BLaER1 treated with 17β-estradiol and CSF1 and Interleukin-3, amounts not matched to agents 10 nM and 100 nM (cell line): ENCODE measurements around the gene TEX19.

ENCODE experiments used
- H3K27ac ChIP-seq, 11 experiments: shearing (Covaris generic); formaldehyde crosslinking; 2 replicates each; pipeline ENCODE4 v1.8.1; 2022
- H3K27me3 ChIP-seq, 11 experiments: shearing (Covaris generic); formaldehyde crosslinking; 2 replicates each; pipeline ENCODE4 v1.8.1; 2022
- H3K36me3 ChIP-seq, 11 experiments: shearing (Covaris generic); formaldehyde crosslinking; 2 replicates each; pipeline ENCODE4 v1.8.1; 2022
- H3K4me1 ChIP-seq, 10 experiments: shearing (Covaris generic); formaldehyde crosslinking; 2 replicates each; pipeline ENCODE4 v1.8.1; 2022
- H3K4me2 ChIP-seq, 11 experiments: shearing (Covaris generic); formaldehyde crosslinking; 2 replicates each; pipeline ENCODE4 v1.8.1; 2022
- H3K4me3 ChIP-seq, 10 experiments: shearing (Covaris generic); formaldehyde crosslinking; 2 replicates each; pipeline ENCODE4 v1.8.1; 2022
- H3K9ac ChIP-seq, 11 experiments: shearing (Covaris generic); formaldehyde crosslinking; 2 replicates each; pipeline ENCODE4 v1.8.1; 2022
- H3K9me3 ChIP-seq, 11 experiments: shearing (Covaris generic); formaldehyde crosslinking; replicated peaks in 1 of 11; 2 replicates each; pipeline ENCODE4 v1.8.1; 2022
- H4K20me1 ChIP-seq, 11 experiments: shearing (Covaris generic); formaldehyde crosslinking; 2 replicates each; pipeline ENCODE4 v1.8.1; 2022
- Cebpa-rat ChIP-seq, 11 experiments: shearing (Covaris generic); IDR thresholded peaks; 2 replicates each; pipeline ENCODE4 v1.8.1; 2022

The TEX19 gene

DNA sequence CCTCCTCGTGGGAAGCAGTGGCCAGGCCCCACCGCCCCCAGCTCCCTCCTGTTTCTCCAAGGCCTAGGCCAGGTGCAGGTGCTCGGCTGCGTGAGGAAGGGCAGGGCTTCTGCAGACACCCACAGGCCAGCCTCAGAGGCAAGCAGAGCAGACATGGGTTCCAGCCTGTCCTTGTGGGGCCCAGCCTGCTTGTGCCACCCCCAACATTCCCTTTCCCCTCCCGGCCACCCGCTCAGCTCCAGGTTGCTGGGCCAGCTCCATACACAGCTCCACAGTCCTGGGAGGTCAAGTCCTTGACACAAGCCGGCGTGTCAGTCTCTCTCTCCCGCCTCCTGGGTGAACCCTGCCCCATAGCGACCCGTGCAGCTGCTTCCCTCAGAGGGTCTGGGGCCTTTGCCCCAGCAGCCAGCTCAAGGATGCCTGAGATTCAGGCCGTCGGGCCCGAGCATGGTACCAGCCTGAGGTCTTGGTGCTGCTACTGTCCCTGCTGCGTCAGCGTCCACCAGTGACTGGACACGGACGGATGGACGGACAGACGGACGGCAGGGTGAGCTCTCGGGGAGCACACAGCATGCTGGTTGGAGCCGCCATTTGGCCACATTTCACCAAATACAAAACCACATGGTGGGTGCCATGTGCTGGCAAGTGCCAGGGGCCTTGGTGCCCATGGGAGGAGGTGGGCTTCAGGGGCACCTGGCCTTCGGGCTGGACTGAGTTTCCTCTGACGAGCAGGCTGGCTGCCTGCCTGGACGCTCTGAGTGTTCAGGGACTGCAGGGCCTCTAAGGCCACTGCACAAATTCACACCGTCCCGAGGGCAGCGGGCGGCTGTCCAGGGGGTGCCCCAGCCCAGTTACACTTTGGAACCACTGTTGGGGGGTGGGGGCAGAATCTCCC is 33.5 kb upstream of the TEX19 start:
- Histone ChIP-seq H3K9me3 (no peaks in the 10 kb centered on the region), H3K4me2 (peak overlapping the region; percentile 19 to 77 (median 64); a peak in 20 of 22 replicates), H3K36me3 (no peaks in the 10 kb centered on the region)

GRCh38 chr17:82327289-82327688 is 31.8 kb upstream of the TEX19 start:
- Histone ChIP-seq H3K27me3 (peaks cover 28 to 67% (median 36%) of the 10 kb centered on the region in 11 experiments), H3K9ac (no peak overlapping the region), H3K4me2 (peak overlapping the region in 2 of 11 experiments; percentile 0 to 15; a peak in 2 of 22 replicates), H3K36me3 (no peaks in the 10 kb centered on the region), H4K20me1 (peaks cover 7 to 48% (median 17%) of the 10 kb centered on the region in 11 experiments; a peak in 15 of 22 replicates), H3K27ac (no peak overlapping the region), H3K4me3 (no peak overlapping the region), H3K4me1 (peaks cover 23 to 82% (median 65%) of the 10 kb centered on the region in 10 experiments), H3K9me3 (no peaks in the 10 kb centered on the region)
- TF ChIP-seq Cebpa-rat (IDR thresholded peaks at IDR 0.05) = no peak

More for the DNA sequence above, 33.5 kb upstream of the TEX19 start:
- Histone ChIP-seq H3K4me3 (no peak overlapping the region), H4K20me1 (peaks cover 0 to 44% (median 12%) of the 10 kb centered on the region in 11 experiments; a peak in 14 of 22 replicates), H3K4me1 (peaks cover 16 to 75% (median 50%) of the 10 kb centered on the region in 10 experiments; a peak in 19 of 20 replicates), H3K9ac (peak overlapping the region in 2 of 11 experiments; percentile 23 to 31; a peak in 2 of 22 replicates), H3K27ac (no peak overlapping the region), H3K27me3 (peaks cover 21 to 61% (median 35%) of the 10 kb centered on the region in 11 experiments)
- TF ChIP-seq Cebpa-rat (IDR thresholded peaks at IDR 0.05) = no peak

DNA sequence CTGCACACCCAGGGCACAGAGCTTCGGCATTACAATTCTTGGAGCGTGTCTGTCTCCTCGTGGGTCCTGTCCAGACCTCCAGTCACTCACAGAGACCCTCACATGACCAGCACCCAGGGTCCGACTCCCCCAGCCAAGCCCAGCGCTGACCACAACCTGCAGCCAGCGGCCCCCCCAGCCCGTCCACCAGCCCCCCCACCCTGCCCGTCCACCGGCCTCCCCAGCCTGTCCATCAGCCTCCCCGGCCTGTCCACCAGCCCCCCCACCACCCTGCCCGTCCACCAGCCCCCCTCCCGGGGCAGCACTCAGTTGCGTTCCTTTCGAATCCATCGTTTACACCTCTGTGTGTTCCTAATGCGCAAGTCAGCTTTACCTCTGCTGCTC is 31.3 kb upstream of the TEX19 start:
- no peak overlapping the region for H3K4me3 ChIP-seq
- H3K9me3 ChIP-seq = no peaks in the 10 kb centered on the region
- H4K20me1 ChIP-seq = peaks cover 12 to 53% (median 21%) of the 10 kb centered on the region in 11 experiments; a peak in 15 of 22 replicates
- H3K4me1 ChIP-seq = peaks cover 28 to 86% (median 69%) of the 10 kb centered on the region in 10 experiments
- H3K9ac ChIP-seq = no peak overlapping the region
- H3K27me3 ChIP-seq = peaks cover 30 to 70% (median 39%) of the 10 kb centered on the region in 11 experiments
- H3K27ac ChIP-seq = no peak overlapping the region
- H3K4me2 ChIP-seq = peak overlapping the region in 2 of 11 experiments; percentile 0 to 89; a peak in 1 of 22 replicates
- no peaks in the 10 kb centered on the region for H3K36me3 ChIP-seq
- no peak for TF ChIP-seq Cebpa-rat (IDR thresholded peaks at IDR 0.05)

DNA sequence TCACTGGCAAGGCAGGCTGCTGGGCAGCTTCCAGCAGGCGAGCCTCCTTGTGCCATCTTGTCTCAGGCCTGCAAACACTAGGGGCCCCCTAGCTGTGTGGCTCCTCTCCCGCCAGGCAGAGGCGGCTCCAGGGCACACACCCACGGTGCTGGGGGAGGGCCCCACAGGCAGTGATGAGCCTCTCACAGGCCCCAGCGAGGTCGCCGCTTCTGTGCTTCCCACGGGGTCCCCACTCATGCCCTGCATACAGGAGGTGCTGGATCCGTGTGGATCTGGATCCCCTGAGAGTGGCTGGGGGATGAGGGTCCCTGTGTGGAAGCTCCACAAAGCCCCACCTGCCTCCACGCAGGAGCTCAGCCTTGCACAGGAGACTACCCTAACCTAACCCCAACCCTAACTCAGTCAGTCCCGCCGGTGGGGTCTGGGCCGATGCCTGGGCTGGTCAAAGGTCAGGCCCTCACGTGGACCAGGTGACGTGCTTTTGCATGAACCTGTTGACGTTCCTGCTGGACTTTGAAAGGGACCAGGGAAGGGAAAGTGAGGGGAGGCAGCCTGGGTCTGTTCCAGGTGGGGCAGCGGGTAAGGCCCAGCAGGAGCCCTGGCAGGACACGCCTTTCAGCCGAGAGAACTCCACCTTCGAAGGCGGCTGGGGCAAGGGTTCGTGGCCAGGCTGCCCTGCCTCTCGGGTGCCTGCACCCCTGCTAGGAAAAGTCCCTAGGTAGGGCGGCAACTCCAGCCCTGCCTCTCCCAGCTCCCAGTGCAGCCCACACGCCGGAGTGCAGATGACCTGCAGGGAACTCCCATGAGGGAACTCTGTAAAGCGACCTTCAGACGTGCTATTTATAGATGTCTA is 30.7 kb upstream of the TEX19 start:
- Histone ChIP-seq H3K9ac (no peak overlapping the region), H3K4me1 (peaks cover 34 to 92% (median 76%) of the 10 kb centered on the region in 10 experiments), H3K9me3 (no peaks in the 10 kb centered on the region), H3K36me3 (no peaks in the 10 kb centered on the region), H3K4me2 (peak overlapping the region in 9 of 11 experiments; percentile 10 to 95 (median 81); a peak in 14 of 22 replicates), H4K20me1 (peaks cover 17 to 59% (median 27%) of the 10 kb centered on the region in 11 experiments; a peak in 15 of 22 replicates), H3K27ac (no peak overlapping the region), H3K4me3 (no peak overlapping the region), H3K27me3 (peaks cover 35 to 71% (median 44%) of the 10 kb centered on the region in 11 experiments)
- no peak for TF ChIP-seq Cebpa-rat (IDR thresholded peaks at IDR 0.05)

GRCh38 chr17:82328994-82329507 is 30.0 kb upstream of the TEX19 start:
- Histone ChIP-seq H3K4me3 (no peak overlapping the region), H3K27me3 (peaks cover 41 to 76% (median 48%) of the 10 kb centered on the region in 11 experiments), H3K4me2 (peak overlapping the region in 8 of 11 experiments; percentile 19 to 95 (median 84); a peak in 14 of 22 replicates), H3K9ac (no peak overlapping the region), H3K27ac (no peak overlapping the region), H3K36me3 (no peaks in the 10 kb centered on the region), H3K4me1 (peaks cover 35 to 92% (median 77%) of the 10 kb centered on the region in 10 experiments), H4K20me1 (peaks cover 18 to 59% (median 27%) of the 10 kb centered on the region in 11 experiments; a peak in 16 of 22 replicates), H3K9me3 (no peaks in the 10 kb centered on the region)
- TF ChIP-seq Cebpa-rat (IDR thresholded peaks at IDR 0.05) = no peak

- Histone ChIP-seq H3K4me1 (peaks cover 39 to 92% (median 79%) of the 10 kb centered on the region in 10 experiments), H3K27ac (no peak overlapping the region), H3K4me3 (no peak overlapping the region; a peak in 2 of 20 replicates), H3K27me3 (peaks cover 48 to 78% (median 56%) of the 10 kb centered on the region in 11 experiments), H3K36me3 (no peaks in the 10 kb centered on the region), H3K9ac (peak overlapping the region in 4 of 11 experiments; percentile 29 to 51 (median 30); a peak in 3 of 22 replicates), H3K9me3 (no peaks in the 10 kb centered on the region), H3K4me2 (peak overlapping the region; percentile 51 to 95 (median 81)), H4K20me1 (peaks cover 23 to 59% (median 34%) of the 10 kb centered on the region in 11 experiments; a peak in 16 of 22 replicates)
- TF ChIP-seq Cebpa-rat (IDR thresholded peaks at IDR 0.05) = no peak
Measured at GRCh38 chr17:82329683-82330321, 29.2 kb upstream of the TEX19 start.

DNA sequence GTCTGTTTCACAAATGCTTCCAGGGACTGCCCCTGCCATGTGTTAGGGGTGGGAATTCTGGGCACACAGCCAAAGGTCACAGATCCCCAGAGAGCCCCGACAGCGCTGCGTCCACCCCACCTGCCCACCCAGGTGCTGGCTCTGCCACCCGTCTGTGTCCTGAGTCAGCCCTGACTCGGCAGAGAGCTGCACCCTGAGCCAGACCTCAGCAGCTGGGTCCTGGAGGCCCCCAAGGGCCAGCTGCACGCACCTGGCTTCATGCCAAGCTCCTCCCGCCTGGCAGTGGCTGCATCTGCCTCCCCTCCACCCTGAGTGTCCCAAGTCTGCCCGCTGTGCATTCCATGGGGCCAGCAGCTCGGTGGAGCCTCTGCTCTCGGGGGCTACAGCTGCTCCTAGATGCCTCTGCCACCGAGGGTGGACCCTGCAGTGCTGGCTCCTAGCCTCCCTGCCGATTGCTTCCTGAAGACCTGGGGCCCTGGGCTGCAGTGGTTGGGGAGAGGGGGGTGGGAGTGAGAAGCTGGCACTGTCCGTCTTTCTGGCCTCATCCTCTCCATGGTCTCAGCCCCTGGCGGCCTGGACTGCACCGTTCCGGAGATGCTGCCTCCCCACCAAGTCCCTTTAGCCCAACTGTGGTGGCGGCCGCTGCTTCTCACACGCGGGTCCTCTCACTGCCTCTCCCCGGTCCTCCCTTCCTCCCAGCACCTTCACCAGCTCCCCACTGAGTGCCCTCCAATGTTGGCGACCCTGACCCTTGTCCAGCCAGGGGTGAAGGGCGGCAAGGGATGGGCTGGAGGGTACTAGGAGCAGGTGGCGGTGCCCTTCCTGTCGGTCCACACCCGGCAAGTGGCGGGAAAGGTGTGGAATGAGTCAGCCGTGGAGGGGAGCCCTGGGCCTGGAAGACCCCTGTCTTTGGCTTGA is 28.5 kb upstream of the TEX19 start:
- peak overlapping the region in 3 of 11 experiments; percentile 29 to 51 (median 30); a peak in 4 of 22 replicates for H3K9ac ChIP-seq
- peak overlapping the region; percentile 51 to 95 (median 81) for H3K4me2 ChIP-seq
- no peak overlapping the region for H3K27ac ChIP-seq
- H3K36me3 ChIP-seq = no peaks in the 10 kb centered on the region
- H3K27me3 ChIP-seq = peaks cover 47 to 77% (median 53%) of the 10 kb centered on the region in 11 experiments
- peaks cover 41 to 92% (median 79%) of the 10 kb centered on the region in 10 experiments for H3K4me1 ChIP-seq
- H4K20me1 ChIP-seq = peaks cover 23 to 55% (median 35%) of the 10 kb centered on the region in 11 experiments; a peak in 16 of 22 replicates
- H3K4me3 ChIP-seq = no peak overlapping the region; a peak in 2 of 20 replicates
- TF ChIP-seq Cebpa-rat (IDR thresholded peaks at IDR 0.05) = no peak
- no peaks in the 10 kb centered on the region for H3K9me3 ChIP-seq
